Natural killer cell (primary cell): Measurements from ENCODE around the gene ADRA2A. TPM values are rescaled to one million over a fixed set of nuclear protein-coding genes. Genes with fewer than 3 reads are reported as not detected.

ENCODE experiments used
- ATAC-seq, 3 donors: fragments of 150-1000 bp in 2 of 3; fragments of 200-7000 bp in 1 of 3; cut with Tn5 transposase; 1 replicate in 1 of 3; 2 replicates in 2 of 3; pipeline ENCODE4 v1.10.0; 2021; ENCODE audit warnings: mild to moderate bottlenecking in 2 of 3, moderate library complexity in 2 of 3
- DNase-seq, 2 donors: peaks; one replicate each; pipeline versions ENCODE4 v3.0.0 to v3.0.0-alpha.2; 2013 to 2021; ENCODE audit warnings: mixed read lengths in 1 of 2
- H3K27ac ChIP-seq: one replicate; pipeline ENCODE4 v1.5.1; 2013; ENCODE audit warnings: mild to moderate bottlenecking, low read length
- H3K27me3 ChIP-seq: one replicate; pipeline ENCODE4 v1.6.1; 2013; ENCODE audit warnings: low read length; ENCODE audit not compliant: control insufficient read depth, insufficient read depth
- H3K36me3 ChIP-seq: one replicate; pipeline ENCODE4 v1.6.1; 2013; ENCODE audit warnings: low read length; ENCODE audit not compliant: control insufficient read depth, insufficient read depth
- H3K4me1 ChIP-seq: one replicate; pipeline ENCODE4 v1.6.1; 2013; ENCODE audit warnings: low read length; ENCODE audit not compliant: control insufficient read depth, insufficient read depth
- H3K4me3 ChIP-seq: one replicate; pipeline ENCODE4 v1.5.1; 2013; ENCODE audit warnings: low read length
- H3K9me3 ChIP-seq: one replicate; pipeline ENCODE4 v1.6.1; 2013; ENCODE audit warnings: low read length; ENCODE audit not compliant: control insufficient read depth, insufficient read depth
- H3K27ac Mint-ChIP-seq, 2 donors: one replicate each; pipeline ENCODE4 v1.8.0; 2022; ENCODE audit warnings: mild to moderate bottlenecking in 2 of 2, mixed read lengths in 2 of 2, moderate library complexity in 1 of 2
- H3K27me3 Mint-ChIP-seq, 2 donors: one replicate each; pipeline ENCODE4 v1.8.0; 2022; ENCODE audit warnings: low read depth in 2 of 2, mixed read lengths in 2 of 2
- H3K36me3 Mint-ChIP-seq: one replicate; pipeline ENCODE4 v1.8.0; 2022; ENCODE audit warnings: mixed read lengths
- H3K4me1 Mint-ChIP-seq, 2 donors: one replicate each; pipeline ENCODE4 v1.8.0; 2022; ENCODE audit warnings: mixed read lengths in 2 of 2
- H3K4me3 Mint-ChIP-seq: one replicate; pipeline ENCODE4 v1.8.0; 2022; ENCODE audit warnings: mild to moderate bottlenecking, moderate library complexity, mixed read lengths
- H3K9me3 Mint-ChIP-seq, 2 donors: one replicate each; pipeline ENCODE4 v1.8.0; 2022; ENCODE audit warnings: mixed read lengths in 2 of 2
- WGBS: methylation state at CpG from one replicate; pipeline ENCODE4 v1.1.7; 2013; ENCODE audit warnings: missing lambda C conversion rate; ENCODE audit not compliant: insufficient coverage; 5-methylcytosine and 5-hydroxymethylcytosine counted together
- intact Hi-C: fragments of 100-400 bp; cut with micrococcal nuclease; formaldehyde crosslinking; loops from one replicate; pipeline ENCODE4 v1.14.2; 2022
- total RNA-seq, 4 donors: library from RNA; stranded (reverse); fragments of 120-200 nt in 1 of 4; gene quantifications; one replicate each; pipeline versions ENCODE4 v1.2.3 to v1.2.4, GENCODE V29; 2013 to 2022
- TF ChIP-seq, protein P1 (sequence below): fragments of 200-600 bp; IDR thresholded peaks from one replicate; pipeline ENCODE4 v1.8.0; 2022; ENCODE audit warnings: antibody characterized with exemption

Gene ADRA2A
- total RNA-seq, 3 donors from 2014 or later (not counting 1 experiment from before 2014, with no cell fraction given): 0.07 to 0.28 TPM; not detected in 1

DNA sequence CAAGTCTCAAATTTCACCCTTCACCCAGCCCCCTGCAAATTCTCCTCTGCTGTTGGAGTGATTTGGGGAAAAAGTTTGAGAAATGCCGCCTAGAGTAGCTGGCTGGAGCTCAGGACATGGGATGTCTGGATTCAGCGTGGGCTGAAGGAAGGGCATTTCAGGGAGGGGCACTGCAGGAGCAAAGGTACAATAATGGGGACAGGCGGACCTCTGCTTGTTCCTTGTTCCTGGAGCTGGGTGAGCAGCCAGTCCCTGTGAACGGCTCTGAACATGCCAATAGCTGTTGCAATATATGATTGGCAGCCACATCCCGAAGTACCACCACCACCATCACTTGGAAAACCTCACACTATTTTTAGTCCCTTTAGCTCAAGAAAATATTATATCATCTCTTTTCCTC is 23.4 kb downstream of the ADRA2A start:
- ATAC-seq: no peak
- no peak overlapping the region for H3K27ac Mint-ChIP-seq

DNA sequence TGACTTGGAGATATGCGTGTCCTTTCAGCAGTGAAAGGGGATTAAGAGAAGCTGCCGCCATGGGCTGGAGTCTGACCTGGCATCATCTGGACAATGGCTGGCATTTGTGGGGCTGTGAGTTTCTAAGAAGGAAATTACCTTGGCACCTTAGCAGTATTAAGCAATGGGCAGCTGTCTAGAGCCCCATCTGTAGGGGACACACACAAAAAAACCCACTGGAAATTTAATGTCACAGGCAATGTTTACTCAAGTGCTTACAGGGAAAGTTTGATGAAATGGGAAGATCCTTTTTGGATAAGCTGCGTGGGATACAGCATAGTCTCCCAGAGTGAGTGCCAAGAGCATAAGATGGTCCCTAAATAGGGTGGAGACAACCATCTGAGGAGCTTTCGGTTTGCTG is 25.0 kb downstream of the ADRA2A start:
- H3K4me1 Mint-ChIP-seq: no peaks in the 10 kb centered on the region
- TF ChIP-seq, protein P1, sequence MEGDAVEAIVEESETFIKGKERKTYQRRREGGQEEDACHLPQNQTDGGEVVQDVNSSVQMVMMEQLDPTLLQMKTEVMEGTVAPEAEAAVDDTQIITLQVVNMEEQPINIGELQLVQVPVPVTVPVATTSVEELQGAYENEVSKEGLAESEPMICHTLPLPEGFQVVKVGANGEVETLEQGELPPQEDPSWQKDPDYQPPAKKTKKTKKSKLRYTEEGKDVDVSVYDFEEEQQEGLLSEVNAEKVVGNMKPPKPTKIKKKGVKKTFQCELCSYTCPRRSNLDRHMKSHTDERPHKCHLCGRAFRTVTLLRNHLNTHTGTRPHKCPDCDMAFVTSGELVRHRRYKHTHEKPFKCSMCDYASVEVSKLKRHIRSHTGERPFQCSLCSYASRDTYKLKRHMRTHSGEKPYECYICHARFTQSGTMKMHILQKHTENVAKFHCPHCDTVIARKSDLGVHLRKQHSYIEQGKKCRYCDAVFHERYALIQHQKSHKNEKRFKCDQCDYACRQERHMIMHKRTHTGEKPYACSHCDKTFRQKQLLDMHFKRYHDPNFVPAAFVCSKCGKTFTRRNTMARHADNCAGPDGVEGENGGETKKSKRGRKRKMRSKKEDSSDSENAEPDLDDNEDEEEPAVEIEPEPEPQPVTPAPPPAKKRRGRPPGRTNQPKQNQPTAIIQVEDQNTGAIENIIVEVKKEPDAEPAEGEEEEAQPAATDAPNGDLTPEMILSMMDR: no peak
- no peaks in the 10 kb centered on the region for H3K36me3 Mint-ChIP-seq
- no peak overlapping the region for H3K4me3 Mint-ChIP-seq
- WGBS: 89% methylated on average over 4 of the region's 4 CpGs
- Histone ChIP-seq H3K4me1 (no peaks in the 10 kb centered on the region), H3K4me3 (no peak overlapping the region), H3K9me3 (no peaks in the 10 kb centered on the region), H3K27ac (no peak overlapping the region), H3K36me3 (no peaks in the 10 kb centered on the region), H3K27me3 (no peaks in the 10 kb centered on the region)
- ATAC-seq (no peak), DNase-seq (no peak)
- no peaks in the 10 kb centered on the region for H3K9me3 Mint-ChIP-seq
- intact Hi-C loops: no loop called here
- peaks cover 5 to 6% of the 10 kb centered on the region in 2 donors for H3K27me3 Mint-ChIP-seq
- H3K27ac Mint-ChIP-seq: no peak overlapping the region

More for the DNA sequence above, 23.4 kb downstream of the ADRA2A start:
- Histone ChIP-seq H3K27me3 (no peaks in the 10 kb centered on the region), H3K9me3 (no peaks in the 10 kb centered on the region), H3K27ac (no peak overlapping the region), H3K4me3 (no peak overlapping the region), H3K36me3 (no peaks in the 10 kb centered on the region), H3K4me1 (no peaks in the 10 kb centered on the region)
- Mint-ChIP-seq H3K4me3 (no peak overlapping the region), H3K9me3 (no peaks in the 10 kb centered on the region), H3K4me1 (no peaks in the 10 kb centered on the region), H3K36me3 (no peaks in the 10 kb centered on the region), H3K27me3 (no peaks in the 10 kb centered on the region)
- 75% methylated on average over 5 of the region's 5 CpGs for WGBS
- TF ChIP-seq, protein P1: no peak
- intact Hi-C loops: no loop called here
- no peak for DNase-seq

DNA sequence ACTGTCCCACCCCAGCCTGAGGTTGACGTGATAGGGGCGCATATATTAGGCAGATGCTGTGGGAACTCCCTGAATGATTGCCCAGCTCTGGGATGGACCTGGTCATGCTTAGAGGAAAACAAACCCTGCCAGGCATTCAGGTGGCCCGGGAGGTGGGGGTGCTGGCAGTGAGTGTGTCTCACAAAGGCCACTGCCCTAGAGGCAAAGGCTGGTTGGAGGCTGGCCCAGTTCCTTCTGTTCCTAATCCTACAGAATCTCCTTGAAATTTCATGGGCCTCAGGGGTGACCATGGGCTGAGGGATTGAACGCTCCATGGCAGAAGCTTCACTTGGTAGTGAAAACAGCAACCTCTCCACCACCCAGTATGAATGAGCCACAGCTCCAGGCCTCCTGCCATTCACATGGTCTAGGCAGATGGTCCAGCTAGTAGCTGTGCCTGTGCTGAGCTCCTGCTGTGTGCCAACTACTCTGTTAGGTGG is 25.6 kb downstream of the ADRA2A start:
- H3K4me1 ChIP-seq: no peaks in the 10 kb centered on the region
- intact Hi-C loops: no loop called here
- no peak overlapping the region for H3K4me3 ChIP-seq
- ATAC-seq (no peak), DNase-seq (no peak)
- H3K36me3 Mint-ChIP-seq: no peaks in the 10 kb centered on the region
- H3K9me3 Mint-ChIP-seq: no peaks in the 10 kb centered on the region
- H3K27ac Mint-ChIP-seq: no peak overlapping the region
- H3K4me1 Mint-ChIP-seq: no peaks in the 10 kb centered on the region
- no peak overlapping the region for H3K27ac ChIP-seq
- H3K27me3 Mint-ChIP-seq: peaks cover 5 to 6% of the 10 kb centered on the region in 2 donors
- 94% methylated on average over 4 of the region's 4 CpGs for WGBS
- no peak overlapping the region for H3K4me3 Mint-ChIP-seq
- H3K9me3 ChIP-seq: no peaks in the 10 kb centered on the region
- H3K36me3 ChIP-seq: no peaks in the 10 kb centered on the region
- TF ChIP-seq, protein P1: no peak
- H3K27me3 ChIP-seq: no peaks in the 10 kb centered on the region

DNA sequence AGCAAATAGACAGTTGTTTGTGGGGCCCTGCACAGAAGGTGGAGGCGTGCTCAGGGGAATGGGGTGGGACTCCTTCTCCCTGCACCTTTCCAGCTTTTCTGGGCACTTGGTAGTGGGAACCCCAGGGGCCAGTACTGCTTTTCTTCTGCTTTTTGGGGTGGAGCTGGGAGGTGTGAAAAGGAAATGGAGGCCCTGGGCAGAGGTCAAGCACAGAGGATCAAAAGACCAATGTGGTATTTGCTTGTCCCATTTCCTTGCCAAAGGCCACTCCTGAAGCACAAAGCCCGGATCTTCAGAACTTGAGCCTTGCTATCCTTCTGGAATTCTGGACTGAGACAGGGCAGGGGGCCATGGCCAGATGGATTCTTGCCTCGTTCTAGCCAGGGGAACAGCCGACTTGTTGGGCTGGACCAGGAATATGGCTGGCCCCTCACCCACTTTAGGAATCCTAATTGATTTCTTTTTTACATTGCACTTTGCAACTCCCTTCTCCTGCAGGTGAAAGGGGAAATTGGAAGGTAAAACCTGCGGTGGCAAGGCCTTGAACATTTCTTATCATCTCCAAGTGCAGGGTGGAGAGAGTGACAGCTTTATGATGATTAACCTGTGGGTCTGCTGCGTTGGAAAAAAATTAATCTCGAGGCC is 26.5 kb downstream of the ADRA2A start:
- ATAC-seq: no peak
- no peaks in the 10 kb centered on the region for H3K9me3 Mint-ChIP-seq
- 80% methylated on average over 5 of the region's 7 CpGs for WGBS

More for the DNA sequence above, 26.5 kb downstream of the ADRA2A start:
- DNase-seq: no peak
- H3K27ac ChIP-seq: no peak overlapping the region
- Mint-ChIP-seq H3K4me1 (no peaks in the 10 kb centered on the region), H3K27me3 (peaks cover 5 to 6% of the 10 kb centered on the region in 2 donors), H3K36me3 (no peaks in the 10 kb centered on the region), H3K4me3 (no peak overlapping the region), H3K27ac (no peak overlapping the region)
- H3K4me1 ChIP-seq: no peaks in the 10 kb centered on the region
- H3K27me3 ChIP-seq: no peaks in the 10 kb centered on the region
- no peaks in the 10 kb centered on the region for H3K36me3 ChIP-seq
- H3K9me3 ChIP-seq: no peaks in the 10 kb centered on the region
- no peak overlapping the region for H3K4me3 ChIP-seq
- intact Hi-C loops: no loop called here
- TF ChIP-seq, protein P1: no peak
